SW480 (cell line): ENCODE data around the gene OR6X1.

Experiments used
- DNase-seq: peaks from one replicate; pipeline ENCODE4 v3.0.0-alpha.2; 2016; ENCODE audit warnings: low spot score

OR6X1 gene, protein sequence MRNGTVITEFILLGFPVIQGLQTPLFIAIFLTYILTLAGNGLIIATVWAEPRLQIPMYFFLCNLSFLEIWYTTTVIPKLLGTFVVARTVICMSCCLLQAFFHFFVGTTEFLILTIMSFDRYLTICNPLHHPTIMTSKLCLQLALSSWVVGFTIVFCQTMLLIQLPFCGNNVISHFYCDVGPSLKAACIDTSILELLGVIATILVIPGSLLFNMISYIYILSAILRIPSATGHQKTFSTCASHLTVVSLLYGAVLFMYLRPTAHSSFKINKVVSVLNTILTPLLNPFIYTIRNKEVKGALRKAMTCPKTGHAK

DNA sequence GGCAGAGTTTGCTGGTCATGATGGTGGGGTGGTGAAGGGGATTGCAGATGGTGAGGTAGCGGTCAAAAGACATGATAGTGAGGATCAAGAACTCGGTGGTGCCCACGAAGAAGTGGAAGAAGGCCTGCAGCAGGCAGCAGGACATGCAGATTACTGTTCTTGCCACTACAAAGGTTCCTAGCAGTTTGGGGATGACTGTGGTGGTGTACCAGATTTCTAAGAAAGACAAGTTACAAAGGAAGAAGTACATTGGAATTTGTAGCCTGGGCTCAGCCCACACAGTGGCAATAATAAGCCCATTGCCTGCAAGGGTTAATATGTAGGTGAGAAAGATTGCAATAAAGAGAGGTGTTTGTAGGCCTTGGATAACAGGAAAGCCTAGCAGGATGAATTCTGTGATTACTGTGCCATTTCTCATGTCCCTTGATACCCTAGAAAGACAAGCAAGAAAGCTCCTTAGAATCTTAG lies at the start of gene OR6X1:
Gene OR6X1, minus strand, starts transcription at position 418 of the 468 bp plus-strand sequence. Its CDS starts 0 bp downstream, at position 418.
- no peak for DNase-seq

GRCh38 chr11:123801765-123802164 lies 47.4 kb upstream of the OR6X1 start:
- DNase-seq: no peak

DNA sequence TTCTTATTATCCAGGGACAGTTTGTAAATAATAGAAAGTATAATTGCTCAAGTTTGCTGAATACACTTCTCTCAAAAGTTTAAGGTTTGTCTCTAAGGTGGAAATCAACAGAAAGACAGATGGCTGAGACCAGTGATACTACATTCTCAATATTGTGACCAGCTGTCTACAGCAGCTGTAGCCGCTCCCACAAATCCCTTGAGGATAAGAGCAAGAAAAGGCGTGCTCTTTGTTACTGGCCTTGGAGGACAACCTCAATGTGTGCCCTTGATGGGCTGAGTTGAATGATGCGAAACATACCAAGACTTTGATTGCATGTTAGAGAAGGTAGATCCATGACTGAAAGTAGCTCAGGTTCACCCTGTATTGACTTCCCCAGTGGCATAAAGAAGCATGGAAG lies 45.7 kb upstream of the OR6X1 start:
- no peak for DNase-seq

DNA sequence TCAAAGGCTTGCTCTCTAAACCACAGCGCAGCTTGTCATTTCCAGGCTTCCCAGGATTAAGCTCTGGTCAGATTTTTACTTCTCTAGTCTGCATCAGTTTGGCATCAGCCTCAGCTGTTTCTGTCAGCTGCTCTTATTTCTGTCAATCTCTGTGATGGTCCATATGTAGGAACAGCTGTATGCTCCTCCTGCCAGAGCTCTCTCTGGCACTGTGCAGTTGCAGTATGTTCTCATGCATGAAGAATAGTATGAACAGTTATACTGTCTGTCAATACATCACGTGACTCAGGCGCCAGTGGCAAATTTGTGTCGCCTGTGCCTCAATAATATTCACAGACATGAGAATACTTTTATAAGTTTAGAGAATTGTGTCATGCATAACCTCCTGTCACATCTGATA lies 45.1 kb upstream of the OR6X1 start:
- DNase-seq: no peak

- DNase-seq: no peak
These were observed 44.4 kb upstream of the OR6X1 start for GRCh38 chr11:123798513-123799252.

DNA sequence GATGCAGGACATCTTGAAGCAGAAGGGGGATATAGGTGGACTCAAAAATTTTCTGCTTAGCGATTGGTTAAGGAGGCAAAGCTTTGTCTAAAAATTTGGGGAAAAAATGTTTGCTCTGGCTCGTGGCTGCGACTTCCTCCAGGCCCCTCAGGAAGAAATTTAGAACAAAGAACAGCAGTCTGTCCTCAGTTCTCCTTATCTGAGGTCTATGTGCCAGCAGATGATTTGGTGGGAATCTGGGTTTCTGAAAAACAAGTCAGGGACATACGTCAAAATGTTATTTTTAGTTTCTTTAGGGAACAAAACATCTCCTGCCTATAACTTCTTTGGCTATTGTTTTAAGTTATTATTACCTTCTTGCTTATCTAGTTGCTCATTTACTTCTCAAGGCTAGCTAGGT lies 43.8 kb upstream of the OR6X1 start:
- DNase-seq: no peak

- DNase-seq: no peak
These were observed 43.2 kb upstream of the OR6X1 start for GRCh38 chr11:123797541-123797940.

DNA sequence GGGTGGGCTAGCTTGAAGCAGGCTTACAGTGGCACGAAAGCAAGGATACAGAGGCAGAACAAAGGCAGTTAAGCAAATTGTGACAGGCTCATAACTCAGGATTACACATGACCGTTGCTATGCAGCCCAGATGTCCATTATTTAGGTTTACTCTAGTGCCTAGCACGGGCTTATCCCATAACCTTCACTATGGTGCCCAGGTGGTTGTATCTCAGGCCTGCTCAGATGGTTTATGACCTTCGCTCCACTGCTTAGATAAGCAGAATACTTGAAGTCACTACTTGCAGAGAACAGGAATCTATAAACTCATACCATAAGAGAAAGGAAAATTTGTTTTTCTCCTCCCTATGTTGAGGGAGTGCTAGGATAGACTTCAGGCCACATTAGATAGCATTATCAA lies 42.8 kb upstream of the OR6X1 start:
- DNase-seq: no peak

GRCh38 chr11:123796226-123796625 lies 41.9 kb upstream of the OR6X1 start:
- DNase-seq: no peak

DNA sequence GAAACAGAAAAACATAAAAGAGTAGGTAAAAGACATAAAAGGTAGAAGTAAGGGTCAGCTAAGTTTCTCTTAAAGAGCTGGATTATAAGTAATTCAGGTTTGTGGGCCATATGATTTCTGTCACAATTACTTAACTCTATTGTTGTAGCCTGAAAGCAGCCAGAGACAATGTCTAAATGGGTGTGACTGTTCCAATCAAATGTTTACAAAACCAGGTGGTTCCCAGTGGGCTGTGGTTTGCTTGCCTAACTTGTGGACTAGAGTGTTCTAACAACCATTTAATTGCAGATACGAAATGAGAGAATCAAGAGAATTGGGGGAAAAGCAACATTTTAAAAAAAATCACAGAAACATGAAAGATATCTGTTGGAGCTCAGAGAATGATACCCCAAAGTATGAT lies 29.2 kb upstream of the OR6X1 start:
- DNase-seq: no peak

- DNase-seq: no peak
These were observed 24.2 kb upstream of the OR6X1 start for GRCh38 chr11:123778511-123778910.

DNA sequence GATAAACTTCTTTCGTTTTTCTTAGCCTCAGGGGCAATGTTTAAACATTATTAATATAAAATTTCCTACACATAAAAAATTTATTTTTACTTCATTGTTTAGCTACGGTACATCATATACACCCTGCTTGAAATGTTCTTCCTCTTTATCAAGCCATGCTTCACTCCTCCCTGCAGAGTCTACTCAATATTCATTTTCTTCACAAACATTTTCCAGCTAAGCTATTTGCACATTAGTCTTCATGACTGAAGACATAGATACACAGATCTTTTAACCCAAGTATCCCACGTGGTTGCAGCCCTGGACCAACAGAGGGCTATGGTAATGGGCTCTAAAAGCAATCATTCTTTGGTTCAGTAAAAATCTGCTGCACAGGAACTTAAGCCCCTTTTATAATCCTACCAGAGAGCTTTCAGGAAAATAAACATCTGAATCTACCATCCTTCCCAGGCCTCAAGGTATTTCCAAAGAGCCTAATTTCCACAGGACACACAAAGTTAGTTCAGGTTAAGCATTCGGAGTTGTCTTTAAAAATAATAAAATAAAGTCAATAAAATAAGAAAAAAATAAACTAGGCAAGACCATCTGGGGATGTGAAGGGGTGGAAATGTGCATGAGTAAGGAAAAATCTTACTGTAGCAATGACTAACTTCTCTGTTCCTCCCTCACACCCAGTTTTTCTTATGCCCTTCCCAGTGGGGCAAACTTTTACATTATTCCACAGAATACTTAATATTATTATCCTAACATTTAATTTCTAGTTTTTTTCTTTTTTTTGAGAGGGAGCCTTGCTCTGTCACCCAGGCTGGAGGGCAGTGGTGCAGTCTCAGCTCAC lies 21.6 kb upstream of the OR6X1 start:
- no peak for DNase-seq

DNA sequence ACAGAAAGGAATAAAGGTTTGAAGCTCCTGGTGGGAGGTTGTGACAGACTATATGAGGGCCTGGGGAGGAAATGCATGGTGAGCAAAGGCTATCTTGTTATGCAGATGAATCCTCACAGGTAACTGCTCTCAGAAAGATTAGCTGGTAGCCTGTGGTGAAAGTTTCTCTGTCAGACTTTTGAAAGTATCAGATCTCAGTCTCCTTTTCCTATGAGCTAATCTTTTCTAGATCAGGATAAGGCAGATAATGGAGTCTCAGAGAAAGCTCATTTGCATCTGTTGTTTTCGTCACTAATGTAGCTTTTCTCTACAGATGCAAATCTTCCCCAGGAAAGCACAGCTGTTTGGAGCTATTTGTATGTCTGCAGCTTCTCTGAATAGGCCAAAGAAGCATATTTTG lies 21.0 kb upstream of the OR6X1 start:
- no peak for DNase-seq

DNA sequence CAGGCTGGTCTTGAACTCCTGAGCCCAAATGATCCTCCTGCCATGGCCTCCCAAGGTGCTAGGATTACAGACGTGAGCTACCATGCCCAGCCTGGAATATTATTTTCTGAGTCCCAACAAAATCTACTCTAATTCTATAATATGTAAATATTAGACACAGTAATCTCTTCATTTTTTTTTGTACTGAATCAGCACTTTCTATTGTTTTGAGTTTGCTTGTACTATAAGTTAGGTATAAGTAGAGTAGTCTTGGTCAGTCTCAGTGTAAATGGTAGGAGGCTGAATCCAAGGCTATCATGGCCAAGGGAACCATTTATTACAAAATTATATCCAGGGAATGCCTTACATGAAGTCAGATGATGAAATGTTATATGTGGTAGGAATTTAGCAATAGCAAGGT lies 19.6 kb upstream of the OR6X1 start:
- no peak for DNase-seq

- no peak for DNase-seq
These were observed 18.7 kb upstream of the OR6X1 start for GRCh38 chr11:123773026-123773425.

DNA sequence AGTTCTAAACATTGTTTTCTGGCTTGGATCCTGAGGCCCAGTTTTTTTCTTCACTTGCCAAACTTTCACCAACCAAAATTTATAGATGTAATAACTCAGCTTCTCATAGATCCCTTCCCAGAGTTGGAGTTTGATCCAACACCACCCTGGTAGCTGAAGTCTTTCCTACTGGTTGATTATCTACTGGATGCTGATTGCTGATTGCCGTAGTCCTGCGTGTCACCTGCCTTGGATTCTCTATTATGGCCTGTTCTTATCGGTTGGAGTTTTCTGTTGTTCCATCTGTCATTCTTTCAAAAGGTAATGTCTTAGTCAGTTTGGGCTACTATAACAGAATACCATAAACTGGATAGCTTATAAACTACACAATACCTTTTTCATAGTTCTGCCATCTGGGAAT lies 17.3 kb upstream of the OR6X1 start:
- DNase-seq: no peak

GRCh38 chr11:123770712-123771111 lies 16.4 kb upstream of the OR6X1 start:
- no peak for DNase-seq

DNA sequence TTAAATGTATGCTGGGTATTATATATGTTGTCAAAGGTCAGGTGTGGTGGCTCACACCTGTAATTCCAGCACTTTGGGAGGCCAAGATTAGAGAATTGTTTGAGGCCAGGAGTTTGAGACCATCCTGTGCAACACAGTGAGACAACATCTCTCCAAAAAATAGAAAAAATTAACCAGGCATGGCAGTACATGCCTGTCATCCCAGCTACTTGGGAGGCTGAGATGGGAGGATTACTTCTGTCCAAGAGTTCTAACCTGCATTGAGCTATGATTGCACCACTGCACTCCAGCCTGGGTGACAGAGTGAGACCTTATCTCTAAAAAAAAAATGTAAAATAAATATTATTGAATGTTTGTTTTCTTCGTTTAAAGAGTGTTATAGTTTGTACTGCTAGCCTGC lies 11.3 kb upstream of the OR6X1 start:
- DNase-seq: no peak

GRCh38 chr11:123762422-123762821 lies 8.1 kb upstream of the OR6X1 start:
- DNase-seq: no peak

DNA sequence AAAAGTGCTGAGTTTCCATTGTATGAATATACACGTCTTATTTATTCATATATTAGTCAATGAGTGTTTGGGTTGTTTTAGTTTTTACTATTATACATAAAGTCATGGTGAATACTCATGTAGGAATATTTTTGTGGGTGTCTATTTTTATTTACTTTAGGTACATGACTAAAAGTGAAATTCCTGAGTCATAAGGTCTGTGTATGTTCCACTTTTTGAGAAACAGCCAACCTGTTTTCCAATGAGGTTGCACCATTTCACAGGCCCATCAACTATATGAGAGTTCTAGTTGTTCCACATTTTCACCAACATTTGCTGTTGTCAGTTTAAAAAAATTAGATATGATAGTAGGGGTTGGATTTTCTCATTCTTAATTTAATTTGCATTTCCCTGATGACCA lies 6.6 kb upstream of the OR6X1 start:
- DNase-seq: no peak

- DNase-seq: no peak
These were observed 3.7 kb upstream of the OR6X1 start for GRCh38 chr11:123757976-123758375.

GRCh38 chr11:123755813-123756212 lies 1.5 kb upstream of the OR6X1 start:
- DNase-seq: no peak

GRCh38 chr11:123755344-123755743 lies 1.0 kb upstream of the OR6X1 start:
- no peak for DNase-seq
